Measurements from ENCODE around the gene TMEM181.

- TF ChIP-seq ZNF10 (CRISPR knock-in tag; IDR thresholded peaks at IDR 0.05; ENCODE audit: borderline replicate concordance, low read depth) (no peak), ELF4 (CRISPR knock-in tag; IDR thresholded peaks at IDR 0.05; ENCODE audit: borderline replicate concordance) (no peak)
These were observed 124.4 kb downstream of the TMEM181 start for GRCh38 chr6:158684311-158684710.

Data from HepG2 (cell line).